Measurements from ENCODE around the gene ASB10. TPM values are rescaled to one million over a fixed set of nuclear protein-coding genes. Genes with fewer than 3 reads are reported as not detected.

ASB10 gene
- total RNA-seq, 1 donor from 2014 or later, result not detected

DNA sequence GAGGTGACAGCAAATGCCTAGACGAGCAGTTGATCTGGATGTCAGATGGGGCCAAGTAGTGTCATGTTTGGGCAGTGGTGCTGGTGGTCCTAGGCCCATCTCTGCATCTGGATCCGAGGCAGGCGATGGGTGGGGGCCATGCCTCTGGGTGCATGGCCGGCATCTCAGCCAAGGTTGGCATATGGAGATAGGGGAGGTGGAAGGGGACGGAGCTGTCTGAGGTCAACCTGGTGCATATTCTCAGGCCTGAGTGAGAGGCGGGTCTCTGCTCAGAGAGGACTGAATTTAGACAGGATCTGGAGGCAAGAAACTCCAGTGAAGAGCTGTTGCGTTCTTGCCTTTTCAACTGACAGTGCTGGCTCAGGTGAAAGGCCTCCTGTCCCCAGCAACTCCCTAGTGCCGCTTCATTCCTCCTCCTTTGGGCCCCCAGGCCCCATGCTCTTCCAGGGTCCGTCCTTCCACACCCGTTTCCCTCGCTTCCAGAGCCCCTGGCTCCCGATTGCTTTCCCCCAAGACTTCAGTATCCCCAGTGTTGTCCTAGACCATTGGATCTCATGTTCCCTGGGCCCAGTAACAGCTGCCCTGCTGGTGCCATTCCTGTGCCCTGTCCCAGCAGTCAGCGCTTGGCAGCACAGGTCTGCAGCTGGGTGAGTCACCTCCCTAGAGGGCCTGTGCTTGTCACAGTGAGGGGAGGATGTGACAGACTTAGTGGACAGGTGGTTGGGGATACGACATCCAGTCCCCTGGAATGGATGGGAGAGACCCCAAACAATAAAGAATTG, 52.1 kb downstream of the ASB10 start:
- H3K9me3 Mint-ChIP-seq (ENCODE audit: low read depth), result no peaks in the 10 kb centered on the region

DNA sequence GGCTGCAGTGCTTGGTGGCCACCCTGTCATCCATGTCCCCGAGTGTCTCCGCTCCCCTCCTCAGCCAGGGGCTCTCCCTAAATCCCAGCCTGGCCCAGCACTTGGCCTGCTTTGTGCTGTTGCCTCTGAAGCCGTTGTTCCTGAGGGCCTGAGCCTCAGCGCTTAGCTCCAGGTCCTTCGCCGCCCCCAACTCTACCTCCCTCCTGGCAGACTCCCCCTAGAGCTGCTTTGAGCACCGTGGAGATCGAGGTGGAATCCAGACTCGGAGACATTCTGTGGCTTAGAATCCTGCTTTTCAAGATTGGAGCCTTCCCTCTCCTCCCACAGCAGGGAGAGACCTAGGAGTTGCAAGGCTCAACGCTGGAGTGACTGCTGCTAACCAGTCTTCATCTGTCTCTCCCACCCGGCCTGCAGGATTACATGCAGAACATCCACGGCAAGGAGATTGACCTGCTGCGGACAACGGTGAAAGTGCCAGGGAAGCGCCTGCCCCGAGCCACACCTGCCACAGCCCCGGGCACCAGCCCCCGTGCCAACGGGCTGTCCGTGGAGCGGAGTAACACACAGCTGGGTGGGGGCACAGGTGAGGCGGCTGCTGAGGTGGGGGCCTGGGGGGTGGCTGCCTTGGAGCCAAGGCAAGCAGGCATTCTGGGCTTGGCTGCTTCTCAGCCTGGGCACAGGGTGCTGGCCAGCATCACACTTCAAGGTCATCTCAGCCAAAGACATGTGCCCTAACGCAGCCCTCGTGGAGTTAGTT, 52.9 kb downstream of the ASB10 start:
- H3K4me1 Mint-ChIP-seq (ENCODE audit: low read depth), result no peaks in the 10 kb centered on the region

More for the DNA sequence above, 52.1 kb downstream of the ASB10 start:
- no peak for TF ChIP-seq CTCF (IDR thresholded peaks at IDR 0.05)
- Mint-ChIP-seq H3K27me3 (ENCODE audit: low read depth) (no peaks in the 10 kb centered on the region), H3K4me3 (ENCODE audit: unreplicated experiment) (no peak overlapping the region), H3K27ac (ENCODE audit: unreplicated experiment) (no peak overlapping the region), H3K36me3 (ENCODE audit: low read depth) (peaks cover 27% of the 10 kb centered on the region), H3K4me1 (ENCODE audit: low read depth) (no peaks in the 10 kb centered on the region)
- peak; percentile 61 for DNase-seq (ENCODE audit: low spot score)

DNA sequence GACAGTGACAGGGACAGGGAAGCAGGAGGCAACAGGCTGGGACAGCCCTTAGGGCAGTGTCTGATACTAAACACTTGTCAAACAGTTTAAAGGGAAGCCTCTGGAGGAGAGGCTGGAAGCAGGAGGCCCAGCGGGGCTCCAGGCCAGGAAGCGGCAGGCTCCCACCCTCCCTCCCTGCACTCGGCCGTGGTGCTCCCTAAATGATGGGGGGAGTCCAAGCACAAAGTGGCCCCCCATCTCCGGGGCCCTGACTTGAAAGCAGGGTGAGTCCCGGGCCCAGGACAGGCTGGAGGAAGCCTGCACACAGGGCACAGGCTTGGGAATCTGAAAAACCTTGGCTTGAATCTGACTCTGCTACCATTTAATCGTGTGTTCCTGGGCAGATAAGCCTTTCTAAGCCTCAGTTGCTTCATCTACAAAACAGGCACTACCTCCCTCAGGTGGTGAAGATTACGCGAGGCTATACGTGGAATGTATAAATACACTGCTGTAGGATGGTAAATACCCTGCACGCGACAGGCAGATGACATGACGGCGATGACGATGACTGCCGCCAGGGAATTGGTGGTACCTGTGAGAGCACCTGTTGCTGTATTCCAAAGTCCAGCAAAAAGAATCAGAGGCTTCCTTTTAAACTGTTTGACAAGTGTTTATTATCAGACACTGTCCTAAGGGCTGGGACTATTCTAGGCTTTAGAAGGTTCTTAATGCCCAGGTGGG, 53.6 kb downstream of the ASB10 start:
- Mint-ChIP-seq H3K27me3 (ENCODE audit: low read depth) (no peaks in the 10 kb centered on the region), H3K4me3 (ENCODE audit: unreplicated experiment) (no peak overlapping the region), H3K36me3 (ENCODE audit: low read depth) (peaks cover 25% of the 10 kb centered on the region), H3K9me3 (ENCODE audit: low read depth) (no peaks in the 10 kb centered on the region), H3K27ac (ENCODE audit: unreplicated experiment) (no peak overlapping the region), H3K4me1 (ENCODE audit: low read depth) (no peaks in the 10 kb centered on the region)
- DNase-seq (ENCODE audit: low spot score), result peak; percentile 59
- no peak for TF ChIP-seq CTCF (IDR thresholded peaks at IDR 0.05)

More for the DNA sequence above, 52.9 kb downstream of the ASB10 start:
- Mint-ChIP-seq H3K27ac (ENCODE audit: unreplicated experiment) (no peak overlapping the region), H3K9me3 (ENCODE audit: low read depth) (no peaks in the 10 kb centered on the region), H3K4me3 (ENCODE audit: unreplicated experiment) (no peak overlapping the region), H3K27me3 (ENCODE audit: low read depth) (no peaks in the 10 kb centered on the region), H3K36me3 (ENCODE audit: low read depth) (peaks cover 27% of the 10 kb centered on the region)
- TF ChIP-seq CTCF (IDR thresholded peaks at IDR 0.05), result no peak
- peak; percentile 76 for DNase-seq (ENCODE audit: low spot score)

DNA sequence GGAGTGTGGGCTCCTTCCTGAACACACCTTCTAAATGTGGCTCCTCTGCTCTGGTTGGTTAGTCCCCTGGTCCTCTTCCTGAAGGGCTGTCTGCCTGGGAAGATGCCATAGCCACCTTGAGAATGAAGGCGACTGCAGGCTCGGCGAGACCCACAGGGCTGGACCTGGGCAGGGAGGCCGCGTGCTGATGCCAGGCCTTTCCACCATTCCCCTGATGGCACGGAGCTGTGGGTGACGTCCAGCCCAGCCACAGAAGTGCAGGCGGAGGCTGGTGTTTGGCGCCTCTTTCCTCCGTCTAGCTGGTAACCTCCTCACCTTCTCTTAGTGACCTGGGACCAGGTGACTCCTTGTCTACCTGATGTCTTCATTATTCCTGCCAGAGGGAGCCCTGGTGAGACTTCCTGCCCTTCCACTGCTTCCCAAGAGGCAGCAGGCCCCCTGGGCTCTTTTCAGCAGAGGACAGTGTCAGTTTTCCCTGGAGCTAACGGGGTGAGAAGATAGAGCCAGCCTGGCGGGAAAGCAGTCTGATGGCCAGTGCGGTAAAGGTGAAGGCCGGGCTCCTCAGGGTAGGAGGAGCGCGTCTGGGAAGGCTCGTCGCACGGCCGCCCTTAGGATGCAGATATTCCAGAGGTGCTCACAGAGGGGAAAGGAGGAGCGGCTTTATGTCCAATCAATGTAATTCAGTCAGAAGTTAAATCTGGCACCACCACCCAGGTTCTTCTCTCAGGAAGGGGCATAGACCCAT, 54.4 kb downstream of the ASB10 start:
- no peaks in the 10 kb centered on the region for H3K27me3 Mint-ChIP-seq (ENCODE audit: low read depth)
- no peak for TF ChIP-seq CTCF (IDR thresholded peaks at IDR 0.05)
- no peaks in the 10 kb centered on the region for H3K4me1 Mint-ChIP-seq (ENCODE audit: low read depth)
- DNase-seq (ENCODE audit: low spot score), result peak; percentile 54
- H3K27ac Mint-ChIP-seq (ENCODE audit: unreplicated experiment), result no peak overlapping the region
- no peak overlapping the region for H3K4me3 Mint-ChIP-seq (ENCODE audit: unreplicated experiment)
- no peaks in the 10 kb centered on the region for H3K9me3 Mint-ChIP-seq (ENCODE audit: low read depth)
- peaks cover 25% of the 10 kb centered on the region for H3K36me3 Mint-ChIP-seq (ENCODE audit: low read depth)

All from chondrocyte (in vitro differentiated cells).